ACC112 (cell line): ENCODE measurements around the gene CASS4.

ENCODE experiments used
- H2AFZ ChIP-seq: fragments of 200-600 bp; sonication (generic); one replicate; pipeline ENCODE4 v1.6.0; 2017; ENCODE audit warnings: antibody characterized with exemption, low read length; ENCODE audit not compliant: unreplicated experiment
- H3K27ac ChIP-seq: fragments of 200-600 bp; sonication (generic); 2 replicates; pipeline ENCODE4 v1.5.1; 2014; ENCODE audit warnings: low read depth, mild to moderate bottlenecking, antibody characterized with exemption, low read length, moderate library complexity
- H3K27me3 ChIP-seq: fragments of 200-600 bp; sonication (generic); 2 replicates; pipeline ENCODE4 v1.6.1; 2014; ENCODE audit warnings: mild to moderate bottlenecking, antibody characterized with exemption, low read length, moderate library complexity, mixed read lengths; ENCODE audit not compliant: insufficient read depth
- H3K36me3 ChIP-seq: fragments of 200-600 bp; sonication (generic); 2 replicates; pipeline ENCODE4 v1.6.1; 2016; ENCODE audit warnings: mild to moderate bottlenecking, antibody characterized with exemption, low read length, moderate library complexity, mixed read lengths; ENCODE audit not compliant: insufficient read depth
- H3K4me1 ChIP-seq: fragments of 200-600 bp; sonication (generic); one replicate; pipeline ENCODE4 v1.6.1; 2016; ENCODE audit warnings: low read length, mixed read lengths; ENCODE audit not compliant: insufficient read depth, unreplicated experiment, control insufficient read depth
- H3K4me3 ChIP-seq: fragments of 200-600 bp; sonication (generic); 2 replicates; pipeline ENCODE4 v1.5.1; 2014; ENCODE audit warnings: mild to moderate bottlenecking, low read depth, low read length
- H3K79me2 ChIP-seq: fragments of 200-600 bp; sonication (generic); one replicate; pipeline ENCODE4 v1.6.0; 2016; ENCODE audit warnings: low read length; ENCODE audit not compliant: control insufficient read depth, unreplicated experiment, insufficient read depth

CASS4 gene

DNA sequence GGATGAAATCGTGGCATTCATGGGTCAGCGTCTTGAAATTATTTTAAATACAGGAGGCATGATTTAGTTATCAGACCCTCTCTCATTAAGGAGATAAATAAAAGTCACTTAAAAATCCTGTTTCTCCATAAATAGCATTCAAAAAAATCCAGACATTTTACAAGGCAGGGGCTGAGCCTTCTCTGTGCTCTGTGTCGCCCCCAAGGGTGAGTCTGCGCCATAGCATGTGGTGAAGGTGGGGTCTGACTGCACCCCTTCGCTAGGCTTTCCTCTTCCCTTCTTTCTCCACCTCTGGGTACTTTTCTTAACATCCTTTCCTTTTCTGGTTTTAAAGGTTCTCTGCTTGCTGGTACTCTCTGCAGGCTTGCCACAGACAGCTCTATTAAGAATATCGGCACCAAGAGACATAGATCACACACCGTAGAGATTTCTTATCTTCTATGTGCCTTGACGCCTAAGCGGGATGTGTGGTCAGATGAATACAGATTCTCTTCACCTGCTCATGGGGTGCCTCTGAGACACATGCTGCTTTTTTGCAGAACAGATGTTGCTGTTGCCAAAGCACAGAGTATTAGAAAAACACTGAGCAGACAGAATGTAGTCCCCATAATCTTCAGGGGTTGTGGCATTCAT is 92.4 kb downstream of the CASS4 start:
- Histone ChIP-seq H2AFZ (no peak overlapping the region), H3K36me3 (no peaks in the 10 kb centered on the region), H3K27ac (no peak overlapping the region), H3K79me2 (no peaks in the 10 kb centered on the region), H3K4me3 (no peak overlapping the region), H3K27me3 (no peaks in the 10 kb centered on the region), H3K4me1 (no peaks in the 10 kb centered on the region)

DNA sequence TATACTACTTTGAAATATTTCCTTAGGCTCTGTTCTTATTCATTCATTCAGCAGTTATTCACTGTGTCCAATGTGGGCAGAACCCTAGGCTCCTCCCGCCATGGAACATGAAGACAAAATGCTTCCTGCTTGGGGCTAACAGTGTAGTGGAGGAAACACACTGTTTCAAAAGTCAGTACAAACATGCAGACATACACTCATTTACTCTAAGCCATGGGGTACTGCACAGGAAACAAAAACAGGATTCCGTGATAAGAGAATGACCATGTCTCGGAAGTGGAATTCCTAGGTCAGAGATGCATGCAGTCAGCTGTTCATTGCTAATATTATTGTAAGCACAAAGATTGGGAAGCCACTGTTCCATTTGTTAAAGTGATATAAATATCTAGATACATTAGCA is 94.0 kb downstream of the CASS4 start:
- H3K27ac ChIP-seq: no peak overlapping the region
- no peaks in the 10 kb centered on the region for H3K4me1 ChIP-seq
- no peaks in the 10 kb centered on the region for H3K36me3 ChIP-seq
- H2AFZ ChIP-seq: no peak overlapping the region
- H3K79me2 ChIP-seq: no peaks in the 10 kb centered on the region
- H3K4me3 ChIP-seq: no peak overlapping the region
- no peaks in the 10 kb centered on the region for H3K27me3 ChIP-seq
